Ishikawa (cell line): ENCODE measurements around the gene USP47.

ENCODE experiments used
- CEBPB ChIP-seq: IDR thresholded peaks from 2 replicates; pipeline ENCODE4 v1.6.1; 2012
- CREB1 ChIP-seq: IDR thresholded peaks from 2 replicates; pipeline ENCODE4 v1.6.1; 2012; ENCODE audit warnings: low read depth
- EGR1 ChIP-seq: IDR thresholded peaks from 2 replicates; pipeline ENCODE4 v1.6.1; 2012
- EP300 ChIP-seq: IDR thresholded peaks from 2 replicates; pipeline ENCODE4 v1.6.1; 2012; ENCODE audit warnings: borderline replicate concordance
- FOXM1 ChIP-seq: IDR thresholded peaks from 2 replicates; pipeline ENCODE4 v1.6.1; 2012; ENCODE audit warnings: low read depth, borderline replicate concordance
- NFIC ChIP-seq: IDR thresholded peaks from 2 replicates; pipeline ENCODE4 v1.6.1; 2012
- RAD21 ChIP-seq: IDR thresholded peaks from 2 replicates; pipeline ENCODE4 v1.6.1; 2012; ENCODE audit warnings: low read depth
- REST ChIP-seq: IDR thresholded peaks from 2 replicates; pipeline ENCODE4 v1.6.1; 2012; ENCODE audit warnings: low read depth, mild to moderate bottlenecking
- TAF1 ChIP-seq: IDR thresholded peaks from 2 replicates; pipeline ENCODE4 v1.6.1; 2012; ENCODE audit warnings: low read depth, mild to moderate bottlenecking
- TCF12 ChIP-seq: IDR thresholded peaks from 2 replicates; pipeline ENCODE4 v1.6.1; 2012; ENCODE audit warnings: low read depth
- TEAD4 ChIP-seq: IDR thresholded peaks from 2 replicates; pipeline ENCODE4 v1.6.1; 2012
- YY1 ChIP-seq: IDR thresholded peaks from 2 replicates; pipeline ENCODE4 v1.6.1; 2012; ENCODE audit warnings: low read depth
- ZBTB7A ChIP-seq: IDR thresholded peaks from 2 replicates; pipeline ENCODE4 v1.6.1; 2012; ENCODE audit warnings: low read depth
- TF ChIP-seq, protein P1 (sequence below): IDR thresholded peaks from 2 replicates; pipeline ENCODE4 v1.6.1; 2012
- TF ChIP-seq, protein P2 (sequence below): IDR thresholded peaks from 2 replicates; pipeline ENCODE4 v1.6.1; 2012

Gene USP47

DNA sequence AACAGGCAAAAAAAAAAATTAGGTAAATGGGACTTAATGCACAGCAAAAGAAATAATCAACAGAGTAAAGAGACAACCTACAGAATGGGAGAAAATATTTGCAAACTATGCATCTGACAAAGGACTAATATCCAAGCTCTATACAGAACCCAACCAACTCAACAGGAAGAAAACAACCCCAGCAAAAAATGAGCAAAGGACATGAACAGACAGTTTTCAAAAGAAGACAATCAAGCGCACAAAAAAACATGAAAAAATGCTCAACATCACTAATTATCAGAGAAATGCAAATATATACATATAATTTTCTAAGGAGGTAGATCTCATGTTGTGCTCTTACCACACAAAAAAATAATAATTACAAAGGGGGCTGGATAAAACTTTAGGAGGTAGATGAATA lies 36.5 kb upstream of the USP47 start:
- TF ChIP-seq ZBTB7A = no peak
- no peak for TF ChIP-seq TAF1
- TF ChIP-seq CREB1 = no peak
- no peak for TF ChIP-seq CEBPB
- TF ChIP-seq NFIC = no peak
- TF ChIP-seq EP300 = no peak
- no peak for TF ChIP-seq EGR1
- TF ChIP-seq REST = no peak
- no peak for TF ChIP-seq RAD21
- no peak for TF ChIP-seq YY1
- no peak for TF ChIP-seq TCF12
- TF ChIP-seq, protein P1, sequence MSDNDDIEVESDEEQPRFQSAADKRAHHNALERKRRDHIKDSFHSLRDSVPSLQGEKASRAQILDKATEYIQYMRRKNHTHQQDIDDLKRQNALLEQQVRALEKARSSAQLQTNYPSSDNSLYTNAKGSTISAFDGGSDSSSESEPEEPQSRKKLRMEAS = no peak
- TF ChIP-seq, protein P2, sequence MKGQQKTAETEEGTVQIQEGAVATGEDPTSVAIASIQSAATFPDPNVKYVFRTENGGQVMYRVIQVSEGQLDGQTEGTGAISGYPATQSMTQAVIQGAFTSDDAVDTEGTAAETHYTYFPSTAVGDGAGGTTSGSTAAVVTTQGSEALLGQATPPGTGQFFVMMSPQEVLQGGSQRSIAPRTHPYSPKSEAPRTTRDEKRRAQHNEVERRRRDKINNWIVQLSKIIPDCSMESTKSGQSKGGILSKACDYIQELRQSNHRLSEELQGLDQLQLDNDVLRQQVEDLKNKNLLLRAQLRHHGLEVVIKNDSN = no peak
- no peak for TF ChIP-seq FOXM1
- TF ChIP-seq TEAD4 = no peak

DNA sequence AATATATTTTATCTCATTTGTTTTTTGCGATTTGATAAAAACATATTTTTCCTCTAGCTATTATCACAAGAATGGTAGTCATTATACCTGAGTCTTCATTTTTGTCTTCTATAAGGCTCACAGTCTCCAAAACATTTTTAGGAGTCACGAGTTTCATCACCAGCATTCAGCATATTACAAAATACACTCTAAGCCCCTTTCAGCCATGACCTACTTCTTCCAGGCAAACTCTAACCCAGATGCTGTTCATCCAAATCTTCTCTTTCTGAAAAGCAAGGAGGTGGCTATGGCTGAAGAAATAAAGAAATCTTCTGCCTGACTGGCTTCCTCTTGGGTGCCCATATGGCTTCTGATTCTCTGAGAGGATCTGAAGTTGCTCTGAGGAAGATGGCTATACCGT lies 35.7 kb upstream of the USP47 start:
- no peak for TF ChIP-seq ZBTB7A
- TF ChIP-seq CREB1 = no peak
- TF ChIP-seq CEBPB = no peak
- TF ChIP-seq, protein P2 = no peak

GRCh38 chr11:11806586-11806985 lies 35.2 kb upstream of the USP47 start:
- TF ChIP-seq REST (no peak), YY1 (no peak), ZBTB7A (no peak)
- TF ChIP-seq, protein P2 = no peak
- TF ChIP-seq, protein P1 = no peak

DNA sequence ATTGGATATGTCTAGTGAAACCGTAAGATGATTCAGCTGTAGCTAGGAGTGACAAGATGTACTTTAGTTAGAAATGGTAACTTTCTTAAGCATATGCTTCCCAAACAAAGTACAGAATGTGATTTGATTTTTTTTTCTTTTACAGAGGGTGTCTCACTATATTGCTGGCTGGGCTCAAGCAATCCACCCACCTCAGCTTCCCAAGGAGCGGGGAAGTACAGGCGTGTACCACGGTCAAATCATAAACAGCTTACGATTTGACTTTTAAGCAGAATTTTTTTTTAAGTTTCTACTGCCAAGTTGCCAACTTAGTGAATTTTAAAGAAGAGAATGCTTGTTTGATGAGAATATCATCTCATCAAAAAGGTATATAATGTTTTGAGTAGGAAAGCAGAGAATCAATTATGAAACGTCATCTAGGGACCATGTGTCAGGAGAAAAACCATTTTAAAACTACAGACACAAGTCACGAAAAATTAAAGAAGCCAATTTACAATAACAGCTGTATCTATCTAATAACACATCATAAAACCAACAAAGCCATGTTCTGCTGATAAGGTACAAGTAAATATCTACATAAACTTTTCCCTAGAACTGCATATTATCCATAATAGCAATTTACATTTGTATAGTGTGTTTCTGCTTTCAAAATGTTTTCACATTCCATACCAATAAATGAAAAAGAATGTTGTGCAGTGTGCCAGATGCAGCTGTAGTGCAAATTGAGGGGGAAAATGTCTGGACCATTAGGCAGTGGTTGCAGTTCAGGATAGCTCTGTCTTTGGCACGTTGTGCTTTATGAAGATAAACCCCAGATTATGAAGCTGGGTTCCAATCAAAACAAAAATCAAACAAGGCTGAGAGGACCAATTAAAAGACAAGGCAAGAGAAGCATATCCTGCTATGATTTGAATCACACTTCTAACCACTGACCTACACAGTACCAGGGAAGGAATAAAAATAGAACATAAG lies 33.7 kb upstream of the USP47 start:
- no peak for TF ChIP-seq EP300
- no peak for TF ChIP-seq RAD21

GRCh38 chr11:11808992-11809615 lies 32.7 kb upstream of the USP47 start:
- TF ChIP-seq EP300 = no peak
- no peak for TF ChIP-seq TEAD4
- no peak for TF ChIP-seq NFIC
- no peak for TF ChIP-seq ZBTB7A
- TF ChIP-seq REST = no peak
- TF ChIP-seq CREB1 = no peak
- no peak for TF ChIP-seq TAF1
- TF ChIP-seq YY1 = no peak
- TF ChIP-seq FOXM1 = no peak
- TF ChIP-seq RAD21 = no peak
- TF ChIP-seq TCF12 = no peak
- no peak for TF ChIP-seq EGR1
- TF ChIP-seq, protein P1 = no peak
- no peak for TF ChIP-seq CEBPB
- TF ChIP-seq, protein P2 = no peak
